ENCODE data around the gene LIN52. TPM values are rescaled to one million over a fixed set of nuclear protein-coding genes. Genes with fewer than 3 reads are reported as not detected.

LIN52 gene
- total and polyA plus RNA-seq, 2 of the 8 experiments (the other 6 are each of a cell fraction or from before 2014, with no cell fraction given) = 6.8 to 11.6 TPM

DNA sequence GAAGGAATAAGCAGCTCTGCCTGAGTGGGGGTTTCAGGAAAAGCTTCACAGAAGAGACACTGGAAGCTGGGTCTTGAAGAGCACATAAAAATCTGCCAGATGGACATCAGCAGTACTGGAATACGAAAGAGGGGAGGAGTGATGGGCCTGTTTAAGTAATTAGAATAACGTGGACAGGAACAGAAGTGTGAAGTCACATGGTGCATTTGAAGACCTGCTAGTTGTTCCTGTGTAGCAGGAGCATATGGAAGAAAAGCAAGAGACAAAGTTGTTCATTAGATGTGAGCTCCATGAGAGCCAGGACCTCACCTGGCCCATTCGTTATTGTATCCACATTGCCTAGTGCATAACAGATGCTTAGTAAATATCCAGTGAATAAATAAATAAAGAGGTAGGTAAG lies 85.2 kb downstream of the LIN52 start:
- no peaks in the 10 kb centered on the region for H3K79me2 ChIP-seq (ENCODE audit: control insufficient read depth in 1 of 2, insufficient read depth in 2 of 2, low read length in 2 of 2)
- CTCF ChIA-PET (ENCODE audit: partially characterized antibody) = interaction anchor here (1.9 kb wide), 1 partner anchor 9 kb away, joined by 4 read pairs; no protein-coding TSS in a partner anchor
- H3K4ac ChIP-seq (replicated peaks; ENCODE audit: insufficient read length, low read depth, low read length) = no peak overlapping the region
- no peak overlapping the region for H3K56ac ChIP-seq (replicated peaks; ENCODE audit: insufficient read length, low read depth, low read length)
- H3K23me2 ChIP-seq (ENCODE audit: low read depth, low read length) = no peaks in the 10 kb centered on the region
- TF ChIP-seq CHD2 (IDR thresholded peaks at IDR 0.05; ENCODE audit: low read length) (no peak), ATF2 (IDR thresholded peaks at IDR 0.05; ENCODE audit: low read length) (no peak), HDAC2 (IDR thresholded peaks at IDR 0.05; ENCODE audit: borderline replicate concordance in 1 of 2, low read depth in 2 of 2, low read length in 2 of 2) (no peak), KDM5A (IDR thresholded peaks at IDR 0.05; ENCODE audit: low read length) (no peak), RBBP5 (IDR thresholded peaks at IDR 0.05; ENCODE audit: borderline replicate concordance, low read depth, low read length) (no peak), RAD21 (IDR thresholded peaks at IDR 0.05 in 1 of 2, conservative IDR thresholded peaks at IDR 0.05 in 1 of 2; ENCODE audit: low read depth in 2 of 2, low read length in 2 of 2) (no peak), FOSL1 (IDR thresholded peaks at IDR 0.05; ENCODE audit: insufficient read depth, low read depth, low read length) (no peak), CEBPB (IDR thresholded peaks at IDR 0.05; ENCODE audit: low read depth, low read length) (no peak), JUND (IDR thresholded peaks at IDR 0.05; ENCODE audit: low read length) (no peak), TEAD4 (IDR thresholded peaks at IDR 0.05; ENCODE audit: low read depth, low read length) (no peak)
- H3K18ac ChIP-seq (ENCODE audit: extremely low read depth, low read length) = no peak overlapping the region
- H4K91ac ChIP-seq (replicated peaks; ENCODE audit: insufficient read length, low read length) = no peak overlapping the region
- no peak overlapping the region for H2AK5ac ChIP-seq (ENCODE audit: low read depth, low read length)
- H2BK12ac ChIP-seq (ENCODE audit: low read depth, low read length) = no peak overlapping the region
- no peaks in the 10 kb centered on the region for H3K27me3 ChIP-seq (replicated peaks in 1 of 4; ENCODE audit: control insufficient read depth in 3 of 4, extremely low read depth in 1 of 4, insufficient read depth in 3 of 4, low read length in 3 of 4)
- H2BK20ac ChIP-seq (ENCODE audit: low read length) = no peak overlapping the region
- H3K4me3 ChIP-seq (ENCODE audit: extremely low read depth in 1 of 4, insufficient read depth in 2 of 4, low read depth in 3 of 4, low read length in 4 of 4) = no peak overlapping the region
- H2AFZ ChIP-seq (ENCODE audit: low read length) = no peak overlapping the region
- DNase-seq (ENCODE audit: low read depth in 1 of 2, low spot score in 2 of 2) = no peak
- no peak overlapping the region for H3K23ac ChIP-seq (ENCODE audit: insufficient read length)
- no peak overlapping the region for H3K9ac ChIP-seq (replicated peaks in 1 of 4; ENCODE audit: extremely low read depth in 1 of 4, low read depth in 3 of 4, low read length in 3 of 4)
- H4K8ac ChIP-seq (ENCODE audit: extremely low read depth, insufficient read depth, low read length) = no peak overlapping the region
- no peaks in the 10 kb centered on the region for H3K79me1 ChIP-seq (ENCODE audit: low read depth, low read length)
- no peaks in the 10 kb centered on the region for H3K36me3 ChIP-seq (ENCODE audit: control insufficient read depth in 2 of 4, insufficient read depth in 4 of 4, low read length in 3 of 4)
- no peak overlapping the region for H3K27ac ChIP-seq (ENCODE audit: low read depth, low read length)
- FAIRE-seq = no peak
- H2BK120ac ChIP-seq (replicated peaks; ENCODE audit: low read depth, low read length) = no peak overlapping the region
- H3K4me2 ChIP-seq (ENCODE audit: insufficient read depth in 1 of 2, low read depth in 2 of 2, low read length in 2 of 2) = no peak overlapping the region
- WGBS, 2 experiments (ENCODE audit: extremely low coverage in 1 of 2, insufficient coverage in 1 of 2, insufficient read length in 1 of 2, insufficient replicate concordance in 2 of 2, low coverage in 1 of 2, low lambda C conversion rate in 2 of 2, missing lambda C conversion rate in 1 of 2) = 92% methylated on average over 3 of the region's 3 CpGs; no CpG with 5 or more reads in 1 of the 2 experiments
- no peak overlapping the region for H4K5ac ChIP-seq (ENCODE audit: insufficient read length, low read depth, low read length)
- H3K9me3 ChIP-seq (ENCODE audit: insufficient read depth in 2 of 2, low read depth in 1 of 2, low read length in 1 of 2) = no peaks in the 10 kb centered on the region; a peak in 1 of 4 replicates
- POLR2A ChIA-PET (ENCODE audit: partially characterized antibody) = interaction anchor here (0.6 kb wide), 1 partner anchor 407 kb away, joined by 3 read pairs; no protein-coding TSS in a partner anchor
- no peak overlapping the region for H2BK5ac ChIP-seq (ENCODE audit: low read depth, low read length)
- H4K20me1 ChIP-seq (replicated peaks in 1 of 2; ENCODE audit: control insufficient read depth in 1 of 2, insufficient read depth in 2 of 2, low read length in 2 of 2) = no peaks in the 10 kb centered on the region
- no peak overlapping the region for H3K14ac ChIP-seq (ENCODE audit: insufficient read length)
- H3K4me1 ChIP-seq (replicated peaks in 1 of 4; ENCODE audit: control insufficient read depth in 3 of 4, insufficient read depth in 4 of 4, low read length in 3 of 4) = no peaks in the 10 kb centered on the region
- H2BK15ac ChIP-seq (ENCODE audit: low read length) = no peak overlapping the region

Measured in H1 (cell line).